HepG2 (cell line): ENCODE data around the gene LMNTD1.

ENCODE experiments used
- HNRNPLL ChIP-seq: fragments of 200-400 bp; formaldehyde crosslinking; IDR thresholded peaks from 2 replicates; pipeline ENCODE4 v1.6.1; 2017; ENCODE audit warnings: mild to moderate bottlenecking, low read depth, low read length; ENCODE audit not compliant: poor library complexity, severe bottlenecking
- LCORL ChIP-seq, 2 experiments: fragments of 450-650 bp in 1 of 2; sonication (generic) in 1 of 2; formaldehyde crosslinking in 1 of 2; IDR thresholded peaks; 2 replicates each; pipeline versions ENCODE4 v1.5.0 to v1.6.1; 2017 to 2020; ENCODE audit warnings: antibody characterized with exemption in 1 of 2, missing genetic modification reagents in 1 of 2
- MAZ ChIP-seq, 2 experiments: sonication (generic) in 1 of 2; formaldehyde crosslinking in 1 of 2; IDR thresholded peaks; 2 replicates each; pipeline versions ENCODE4 v1.5.0 to v1.6.1; 2012 to 2020; ENCODE audit warnings: low read depth in 2 of 2, mild to moderate bottlenecking in 2 of 2, borderline replicate concordance in 1 of 2, improper control_type of control experiment in 1 of 2, low read length in 1 of 2, missing genetic modification reagents in 1 of 2, moderate library complexity in 1 of 2
- ZNF430 ChIP-seq: sonication (generic); formaldehyde crosslinking; IDR thresholded peaks from 2 replicates; pipeline ENCODE4 v1.9.0; 2021; ENCODE audit warnings: mild to moderate bottlenecking, missing genetic modification reagents
- ZNF607 ChIP-seq: sonication (generic); formaldehyde crosslinking; IDR thresholded peaks from 2 replicates; pipeline ENCODE4 v1.5.1; 2020; ENCODE audit warnings: missing genetic modification reagents, mild to moderate bottlenecking, borderline replicate concordance
- ZNF766 ChIP-seq: sonication (generic); formaldehyde crosslinking; IDR thresholded peaks from 2 replicates; pipeline ENCODE4 v1.5.0; 2020; ENCODE audit warnings: missing genetic modification reagents, borderline replicate concordance

GRCh38 chr12:25455696-25456095, 97.4 kb downstream of the LMNTD1 start:
- TF ChIP-seq ZNF766, result no peak
- no peak for TF ChIP-seq HNRNPLL
- no peak for TF ChIP-seq LCORL (IDR thresholded peaks at IDR 0.05)
- TF ChIP-seq LCORL (CRISPR knock-in tag; IDR thresholded peaks at IDR 0.05), result no peak
- no peak for TF ChIP-seq MAZ (IDR thresholded peaks at IDR 0.05; ENCODE audit: borderline replicate concordance, low read depth, low read length)
- TF ChIP-seq MAZ (CRISPR knock-in tag; IDR thresholded peaks at IDR 0.05; ENCODE audit: low read depth), result no peak
- TF ChIP-seq ZNF430 (CRISPR knock-in tag), result no peak
- TF ChIP-seq ZNF607 (CRISPR knock-in tag), result no peak
